ENCODE measurements around the gene AP2A1.

The AP2A1 gene

GRCh38 chr19:49788857-49789256, 22.1 kb downstream of the AP2A1 start:
- no peak for DNase-seq
- in situ Hi-C loops (cut with MboI; ENCODE audit: low pct_unique_long_range_greater_than_20kb, low sequenced_read_pairs): no loop called here

- in situ Hi-C loops (cut with MboI; ENCODE audit: low pct_unique_long_range_greater_than_20kb, low sequenced_read_pairs): no loop called here
- DNase-seq: no peak
Observed at GRCh38 chr19:49790866-49791265, 24.1 kb downstream of the AP2A1 start.

- in situ Hi-C loops (cut with MboI; ENCODE audit: low pct_unique_long_range_greater_than_20kb, low sequenced_read_pairs): no loop called here
- DNase-seq: no peak
Observed at GRCh38 chr19:49791776-49792445, 25.1 kb downstream of the AP2A1 start.

GRCh38 chr19:49792829-49793560, 26.2 kb downstream of the AP2A1 start:
- in situ Hi-C loops (cut with MboI; ENCODE audit: low pct_unique_long_range_greater_than_20kb, low sequenced_read_pairs): no loop called here
- no peak for DNase-seq

- in situ Hi-C loops (cut with MboI; ENCODE audit: low pct_unique_long_range_greater_than_20kb, low sequenced_read_pairs): no loop called here
- no peak for DNase-seq
Observed at GRCh38 chr19:49793561-49793840, 26.7 kb downstream of the AP2A1 start.

- in situ Hi-C loops (cut with MboI; ENCODE audit: low pct_unique_long_range_greater_than_20kb, low sequenced_read_pairs): no loop called here
- no peak for DNase-seq
Observed at GRCh38 chr19:49795615-49796014, 28.8 kb downstream of the AP2A1 start.

- DNase-seq: no peak
- in situ Hi-C loops (cut with MboI; ENCODE audit: low pct_unique_long_range_greater_than_20kb, low sequenced_read_pairs): no loop called here
Observed at GRCh38 chr19:49798574-49798973, 31.8 kb downstream of the AP2A1 start.

GRCh38 chr19:49799271-49799797, 32.5 kb downstream of the AP2A1 start:
- no peak for DNase-seq
- in situ Hi-C loops (cut with MboI; ENCODE audit: low pct_unique_long_range_greater_than_20kb, low sequenced_read_pairs): no loop called here

- peak; percentile 15 for DNase-seq
- in situ Hi-C loops (cut with MboI; ENCODE audit: low pct_unique_long_range_greater_than_20kb, low sequenced_read_pairs): no loop called here
Observed at GRCh38 chr19:49799798-49800376, 33.1 kb downstream of the AP2A1 start.

- no peak for DNase-seq
- in situ Hi-C loops (cut with MboI; ENCODE audit: low pct_unique_long_range_greater_than_20kb, low sequenced_read_pairs): no loop called here
Observed at GRCh38 chr19:49800771-49801170, 34.0 kb downstream of the AP2A1 start.

- in situ Hi-C loops (cut with MboI; ENCODE audit: low pct_unique_long_range_greater_than_20kb, low sequenced_read_pairs): no loop called here
Observed at GRCh38 chr19:49801401-49801888, 34.6 kb downstream of the AP2A1 start.

GRCh38 chr19:49801966-49802661, 35.3 kb downstream of the AP2A1 start:
- DNase-seq: no peak
- in situ Hi-C loops (cut with MboI; ENCODE audit: low pct_unique_long_range_greater_than_20kb, low sequenced_read_pairs): no loop called here

More at GRCh38 chr19:49801401-49801888, 34.6 kb downstream of the AP2A1 start:
- DNase-seq: no peak

- in situ Hi-C loops (cut with MboI; ENCODE audit: low pct_unique_long_range_greater_than_20kb, low sequenced_read_pairs): no loop called here
- no peak for DNase-seq
Observed at GRCh38 chr19:49802836-49803528, 36.2 kb downstream of the AP2A1 start.

GRCh38 chr19:49803529-49803856, 36.7 kb downstream of the AP2A1 start:
- in situ Hi-C loops (cut with MboI; ENCODE audit: low pct_unique_long_range_greater_than_20kb, low sequenced_read_pairs): no loop called here

GRCh38 chr19:49805822-49806619, 39.2 kb downstream of the AP2A1 start:
- DNase-seq: no peak
- in situ Hi-C loops (cut with MboI; ENCODE audit: low pct_unique_long_range_greater_than_20kb, low sequenced_read_pairs): no loop called here

More at GRCh38 chr19:49803529-49803856, 36.7 kb downstream of the AP2A1 start:
- no peak for DNase-seq

- in situ Hi-C loops (cut with MboI; ENCODE audit: low pct_unique_long_range_greater_than_20kb, low sequenced_read_pairs): no loop called here
- DNase-seq: no peak
Observed at GRCh38 chr19:49806620-49806959, 39.8 kb downstream of the AP2A1 start.

GRCh38 chr19:49807058-49807903, 40.5 kb downstream of the AP2A1 start:
- in situ Hi-C loops (cut with MboI; ENCODE audit: low pct_unique_long_range_greater_than_20kb, low sequenced_read_pairs): no loop called here
- DNase-seq: peak; percentile 73
